ENCODE results near the gene MAST4. TPM values are rescaled to one million over a fixed set of nuclear protein-coding genes. Genes with fewer than 3 reads are reported as not detected.

MAST4 gene
- total RNA-seq, 1 donor from 2014 or later = 112 TPM

DNA sequence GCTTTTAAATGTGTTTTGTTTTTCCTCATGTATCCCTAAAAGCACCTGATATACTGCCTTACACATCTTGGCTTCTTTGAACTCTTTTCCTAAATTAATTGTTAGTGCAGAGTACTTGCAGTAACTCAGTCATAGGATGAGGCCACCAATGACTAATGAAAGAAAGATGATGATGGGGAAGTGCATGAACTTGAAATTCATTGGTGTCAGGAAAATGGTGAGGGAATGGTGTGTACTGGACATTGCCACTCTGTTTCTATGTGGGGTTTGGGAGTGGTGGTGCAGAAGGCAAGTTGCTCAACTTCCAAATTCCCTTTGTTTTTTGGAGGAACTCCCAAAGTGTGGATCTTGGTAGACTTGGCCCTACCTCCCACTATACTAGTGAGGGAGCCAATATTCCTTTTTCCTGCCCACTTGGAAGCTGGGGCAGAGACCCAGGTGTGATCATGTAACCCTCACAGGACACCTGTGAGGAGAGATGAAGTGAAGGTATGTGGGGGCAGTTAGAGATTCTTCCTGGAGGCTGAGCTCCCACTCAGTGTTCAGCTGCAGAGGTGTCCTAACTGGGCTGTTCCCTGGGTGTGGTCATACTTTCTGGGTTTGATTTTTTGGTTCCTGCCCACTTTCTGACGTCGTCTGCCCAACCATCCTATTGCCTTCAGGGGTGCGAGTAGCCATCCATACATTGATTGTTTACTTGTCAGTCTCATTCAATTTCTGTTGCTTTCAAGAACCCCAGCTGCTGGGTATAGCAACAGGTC is 298.5 kb downstream of the MAST4 start:
- Mint-ChIP-seq H3K4me3 (ENCODE audit: unreplicated experiment) (no peak overlapping the region), H3K27me3 (ENCODE audit: unreplicated experiment) (peaks cover 8% of the 10 kb centered on the region), H3K4me1 (ENCODE audit: unreplicated experiment) (peaks cover 32% of the 10 kb centered on the region), H3K9me3 (ENCODE audit: unreplicated experiment) (no peaks in the 10 kb centered on the region), H3K36me3 (ENCODE audit: low read depth, unreplicated experiment) (peaks cover 9% of the 10 kb centered on the region), H3K27ac (ENCODE audit: unreplicated experiment) (no peak overlapping the region)
- TF ChIP-seq, protein P1, sequence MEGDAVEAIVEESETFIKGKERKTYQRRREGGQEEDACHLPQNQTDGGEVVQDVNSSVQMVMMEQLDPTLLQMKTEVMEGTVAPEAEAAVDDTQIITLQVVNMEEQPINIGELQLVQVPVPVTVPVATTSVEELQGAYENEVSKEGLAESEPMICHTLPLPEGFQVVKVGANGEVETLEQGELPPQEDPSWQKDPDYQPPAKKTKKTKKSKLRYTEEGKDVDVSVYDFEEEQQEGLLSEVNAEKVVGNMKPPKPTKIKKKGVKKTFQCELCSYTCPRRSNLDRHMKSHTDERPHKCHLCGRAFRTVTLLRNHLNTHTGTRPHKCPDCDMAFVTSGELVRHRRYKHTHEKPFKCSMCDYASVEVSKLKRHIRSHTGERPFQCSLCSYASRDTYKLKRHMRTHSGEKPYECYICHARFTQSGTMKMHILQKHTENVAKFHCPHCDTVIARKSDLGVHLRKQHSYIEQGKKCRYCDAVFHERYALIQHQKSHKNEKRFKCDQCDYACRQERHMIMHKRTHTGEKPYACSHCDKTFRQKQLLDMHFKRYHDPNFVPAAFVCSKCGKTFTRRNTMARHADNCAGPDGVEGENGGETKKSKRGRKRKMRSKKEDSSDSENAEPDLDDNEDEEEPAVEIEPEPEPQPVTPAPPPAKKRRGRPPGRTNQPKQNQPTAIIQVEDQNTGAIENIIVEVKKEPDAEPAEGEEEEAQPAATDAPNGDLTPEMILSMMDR (IDR thresholded peaks at IDR 0.05; ENCODE audit: unreplicated experiment) = no peak
- no peak for DNase-seq (ENCODE audit: low spot score)

DNA sequence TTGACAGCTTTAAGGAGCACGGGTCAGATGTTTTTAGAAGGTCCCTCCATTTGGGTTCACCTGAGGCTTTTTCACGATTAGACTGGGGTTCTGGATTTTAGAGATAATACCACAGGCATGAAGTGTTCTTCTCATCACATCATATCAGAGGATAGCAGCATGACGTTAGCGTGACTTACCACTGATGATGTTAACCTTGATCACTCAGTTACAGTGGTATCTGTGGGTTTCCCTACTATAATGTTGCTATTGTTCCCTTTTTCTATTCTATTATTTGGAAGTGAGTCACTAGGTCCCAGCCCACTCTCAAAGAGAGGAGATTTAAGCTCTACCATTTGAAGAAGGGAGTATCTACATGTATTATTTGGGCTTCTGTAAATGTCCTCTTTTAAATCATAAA is 300.0 kb downstream of the MAST4 start:
- H3K36me3 Mint-ChIP-seq (ENCODE audit: low read depth, unreplicated experiment) = peaks cover 8% of the 10 kb centered on the region
- H3K9me3 Mint-ChIP-seq (ENCODE audit: unreplicated experiment) = no peaks in the 10 kb centered on the region
- no peak overlapping the region for H3K27ac Mint-ChIP-seq (ENCODE audit: unreplicated experiment)
- TF ChIP-seq, protein P1 (IDR thresholded peaks at IDR 0.05; ENCODE audit: unreplicated experiment) = no peak
- H3K27me3 Mint-ChIP-seq (ENCODE audit: unreplicated experiment) = peaks cover 8% of the 10 kb centered on the region
- no peak for DNase-seq (ENCODE audit: low spot score)
- no peak overlapping the region for H3K4me3 Mint-ChIP-seq (ENCODE audit: unreplicated experiment)
- H3K4me1 Mint-ChIP-seq (ENCODE audit: unreplicated experiment) = peaks cover 20% of the 10 kb centered on the region

DNA sequence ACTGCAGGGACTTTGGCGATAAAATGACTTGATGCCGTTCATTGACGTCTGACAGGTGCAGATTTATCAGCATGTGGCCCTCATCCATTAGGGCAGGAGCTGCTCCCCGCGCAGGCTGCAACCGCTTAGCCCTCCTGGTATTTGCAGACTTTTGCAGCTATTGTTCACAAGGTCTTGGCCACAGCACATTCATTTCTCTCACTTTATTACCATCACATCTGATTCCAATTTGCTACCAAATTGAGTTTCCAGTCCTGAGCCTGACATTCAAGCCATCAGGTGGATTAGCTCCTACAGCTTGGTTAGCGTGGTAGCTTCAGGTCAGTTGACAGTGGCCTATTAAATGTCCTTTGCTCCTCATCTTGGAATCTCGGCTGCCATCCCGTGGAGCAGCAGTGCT is 301.2 kb downstream of the MAST4 start:
- TF ChIP-seq, protein P1 (IDR thresholded peaks at IDR 0.05; ENCODE audit: unreplicated experiment) = no peak
- Mint-ChIP-seq H3K9me3 (ENCODE audit: unreplicated experiment) (no peaks in the 10 kb centered on the region), H3K27ac (ENCODE audit: unreplicated experiment) (no peak overlapping the region), H3K4me1 (ENCODE audit: unreplicated experiment) (peaks cover 10% of the 10 kb centered on the region), H3K4me3 (ENCODE audit: unreplicated experiment) (no peak overlapping the region), H3K27me3 (ENCODE audit: unreplicated experiment) (peaks cover 7% of the 10 kb centered on the region), H3K36me3 (ENCODE audit: low read depth, unreplicated experiment) (peaks cover 4% of the 10 kb centered on the region)
- DNase-seq (ENCODE audit: low spot score) = no peak

DNA sequence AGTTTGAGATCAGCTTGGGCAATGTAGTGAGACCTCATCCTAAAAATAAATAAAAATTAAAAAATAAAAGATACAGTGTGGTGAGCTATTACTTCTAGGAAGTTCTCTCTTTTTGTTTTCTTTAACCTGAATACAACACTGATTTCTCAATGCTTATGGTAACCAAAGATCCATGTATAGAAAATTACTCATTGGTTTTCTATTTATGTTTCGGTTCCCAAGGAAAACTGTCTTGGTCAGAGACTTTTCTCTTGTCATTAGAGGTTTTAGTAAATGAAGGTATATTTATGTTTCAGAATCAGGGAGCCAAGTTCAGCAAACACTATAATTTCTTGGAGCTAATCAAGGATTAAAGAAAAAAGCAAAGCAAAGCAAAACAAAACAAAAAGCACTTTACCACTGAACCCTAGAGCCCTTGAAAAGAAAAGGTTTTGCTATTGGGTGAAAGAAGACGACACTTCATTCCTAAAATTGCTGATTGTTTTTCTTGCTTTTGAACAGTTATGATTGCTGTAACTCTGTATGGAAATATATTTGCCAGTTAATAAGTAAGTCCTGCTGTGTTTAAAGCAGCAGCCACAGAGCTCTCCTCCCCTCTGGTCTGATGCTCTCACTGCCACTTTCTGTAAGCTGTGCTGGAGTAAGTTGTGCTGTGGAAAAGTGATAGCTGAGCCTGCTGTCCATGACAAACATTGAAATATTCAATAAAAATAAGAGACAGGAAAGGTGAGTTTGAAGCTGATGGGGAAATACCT is 302.2 kb downstream of the MAST4 start:
- H3K4me1 Mint-ChIP-seq (ENCODE audit: unreplicated experiment) = peaks cover 8% of the 10 kb centered on the region
- peaks cover 3% of the 10 kb centered on the region for H3K27me3 Mint-ChIP-seq (ENCODE audit: unreplicated experiment)
- DNase-seq (ENCODE audit: low spot score) = no peak

More for the DNA sequence above, 302.2 kb downstream of the MAST4 start:
- Mint-ChIP-seq H3K4me3 (ENCODE audit: unreplicated experiment) (no peak overlapping the region), H3K27ac (ENCODE audit: unreplicated experiment) (no peak overlapping the region), H3K36me3 (ENCODE audit: low read depth, unreplicated experiment) (no peaks in the 10 kb centered on the region), H3K9me3 (ENCODE audit: unreplicated experiment) (no peaks in the 10 kb centered on the region)
- TF ChIP-seq, protein P1 (IDR thresholded peaks at IDR 0.05; ENCODE audit: unreplicated experiment) = no peak

Measured in endothelial cell (in vitro differentiated cells).